OCI-LY7 (cell line): ENCODE measurements around the gene DDC.

Experiments
- EZH2phosphoT487 ChIP-seq: fragments of 200-600 bp; sonication (generic); IDR thresholded peaks from 2 replicates; pipeline ENCODE4 v1.6.1; 2018; ENCODE audit warnings: low read depth, borderline replicate concordance, mild to moderate bottlenecking, mixed run types, antibody characterized with exemption, low read length, moderate library complexity, mixed read lengths
- TF ChIP-seq, protein P1 (sequence below): fragments of 200-600 bp; sonication (generic); conservative IDR thresholded peaks from 2 replicates; pipeline ENCODE4 v1.5.1; 2014; ENCODE audit warnings: mild to moderate bottlenecking, antibody characterized with exemption, low read length, moderate library complexity, mixed read lengths

DNA sequence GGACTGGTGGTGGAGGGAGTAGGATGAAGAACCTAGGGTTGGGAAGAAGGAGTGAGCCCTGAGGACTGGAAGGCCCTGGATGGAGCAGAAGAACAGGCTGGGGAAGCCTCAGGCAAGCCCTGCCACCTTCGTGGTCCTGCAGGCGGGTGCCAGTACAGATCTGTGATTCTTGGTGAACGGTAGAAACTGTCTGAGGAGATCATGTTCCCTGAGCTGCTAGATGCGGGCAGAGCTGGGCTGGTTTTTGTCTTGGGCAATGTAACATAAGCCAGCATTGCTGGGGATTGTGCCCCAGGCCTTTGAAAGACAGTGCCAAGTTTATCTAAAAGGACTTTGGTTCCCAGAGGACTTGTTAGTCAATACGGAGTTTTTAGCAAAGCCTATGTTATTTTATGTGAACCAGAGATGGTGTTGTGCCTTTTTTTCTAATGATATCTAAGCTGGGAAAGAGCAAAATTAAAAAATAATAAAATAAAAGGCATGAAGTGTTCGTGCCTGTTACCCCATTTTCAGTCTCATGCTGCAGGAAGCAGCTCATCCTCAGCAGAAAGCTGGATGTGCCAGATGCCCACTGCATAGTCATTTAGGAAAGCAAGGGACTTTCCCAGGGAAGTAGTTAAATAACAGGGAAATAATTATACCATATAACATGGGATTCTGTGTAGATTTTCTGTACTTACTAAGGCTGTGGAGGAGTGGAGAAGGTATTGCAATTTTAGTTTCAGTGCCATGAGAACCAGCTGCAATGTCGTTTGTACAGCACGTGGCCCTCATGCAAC lies 90.6 kb downstream of the DDC start:
- TF ChIP-seq, protein P1, sequence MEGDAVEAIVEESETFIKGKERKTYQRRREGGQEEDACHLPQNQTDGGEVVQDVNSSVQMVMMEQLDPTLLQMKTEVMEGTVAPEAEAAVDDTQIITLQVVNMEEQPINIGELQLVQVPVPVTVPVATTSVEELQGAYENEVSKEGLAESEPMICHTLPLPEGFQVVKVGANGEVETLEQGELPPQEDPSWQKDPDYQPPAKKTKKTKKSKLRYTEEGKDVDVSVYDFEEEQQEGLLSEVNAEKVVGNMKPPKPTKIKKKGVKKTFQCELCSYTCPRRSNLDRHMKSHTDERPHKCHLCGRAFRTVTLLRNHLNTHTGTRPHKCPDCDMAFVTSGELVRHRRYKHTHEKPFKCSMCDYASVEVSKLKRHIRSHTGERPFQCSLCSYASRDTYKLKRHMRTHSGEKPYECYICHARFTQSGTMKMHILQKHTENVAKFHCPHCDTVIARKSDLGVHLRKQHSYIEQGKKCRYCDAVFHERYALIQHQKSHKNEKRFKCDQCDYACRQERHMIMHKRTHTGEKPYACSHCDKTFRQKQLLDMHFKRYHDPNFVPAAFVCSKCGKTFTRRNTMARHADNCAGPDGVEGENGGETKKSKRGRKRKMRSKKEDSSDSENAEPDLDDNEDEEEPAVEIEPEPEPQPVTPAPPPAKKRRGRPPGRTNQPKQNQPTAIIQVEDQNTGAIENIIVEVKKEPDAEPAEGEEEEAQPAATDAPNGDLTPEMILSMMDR = no peak
- TF ChIP-seq EZH2phosphoT487 = no peak
